ENCODE results near the gene SPTLC1.
A peak's percentile ranks its signal among the peaks of the same experiment; 100 is the strongest.
"Not testable (repeated sequence)": the region's sequence is repeated elsewhere in the genome, so short reads cannot be mapped to it uniquely, and the experiment has no call there.

Gene SPTLC1

DNA sequence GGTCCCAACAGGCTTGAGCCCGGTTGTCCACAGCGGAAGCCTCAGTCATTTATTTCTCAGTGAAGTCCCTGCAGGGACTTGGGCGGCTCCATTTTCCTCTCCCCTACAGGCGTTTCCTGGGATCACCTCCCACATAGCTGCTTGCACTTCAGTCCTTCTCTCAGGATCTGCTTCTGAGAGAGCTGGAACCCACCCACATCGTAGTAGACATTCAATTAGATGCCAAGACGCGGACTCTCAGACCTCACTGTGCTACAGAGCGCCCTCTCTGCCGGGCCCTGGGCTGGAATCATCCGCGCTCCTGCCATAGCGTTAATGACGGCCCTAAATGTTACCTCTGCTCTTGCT is 111.2 kb downstream of the SPTLC1 start:
- DNase-seq, result peak; percentile 37
- WGBS (ENCODE audit: extremely low coverage, insufficient coverage, low lambda C conversion rate), result no CpG with 5 or more reads among the region's 13 CpGs

DNA sequence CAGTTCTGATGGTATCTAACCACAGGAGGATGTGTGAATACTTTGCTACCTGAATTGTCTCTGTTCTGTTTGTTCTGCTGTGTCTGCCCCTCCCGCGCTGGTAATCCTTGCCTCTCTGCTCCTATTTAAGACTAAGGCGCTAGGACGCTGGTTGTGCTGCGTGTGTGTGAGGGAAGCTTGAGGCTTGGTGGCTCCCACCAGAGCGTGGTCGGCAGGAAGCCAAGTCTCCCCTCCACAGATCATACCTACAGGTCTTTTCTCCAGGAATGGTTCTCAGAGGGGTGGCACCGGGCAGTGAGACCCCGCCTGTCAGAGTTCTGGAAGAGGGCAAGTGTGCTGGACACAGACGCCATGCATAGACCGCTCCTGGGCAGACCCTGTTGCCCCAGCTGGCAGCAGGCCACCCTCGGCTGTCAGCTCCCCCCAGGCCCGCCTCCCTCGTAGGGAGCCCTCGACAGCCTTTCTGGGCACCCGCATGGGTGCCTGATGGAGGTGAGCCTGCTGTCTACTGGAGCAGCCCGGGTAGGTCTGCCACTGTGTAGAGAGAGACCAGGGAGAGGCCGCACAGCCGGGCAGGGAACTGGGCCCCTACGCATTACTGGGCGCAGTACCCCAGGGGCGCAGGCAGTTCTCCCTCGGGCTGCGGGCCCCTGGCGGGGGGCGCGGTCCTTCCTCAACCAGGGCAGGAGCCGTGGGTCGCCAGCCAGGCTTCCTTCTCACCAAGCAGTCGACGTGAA is 111.7 kb downstream of the SPTLC1 start:
- H3K4me2 ChIP-seq (ENCODE audit: low read length), result no peak overlapping the region
- no peak overlapping the region for H2BK5ac ChIP-seq (ENCODE audit: low read length)
- no peaks in the 10 kb centered on the region for H3K79me1 ChIP-seq (ENCODE audit: low read length)
- no peak for DNase-seq
- no peak overlapping the region for H3K27ac ChIP-seq (ENCODE audit: low read depth, low read length)
- H3K27me3 ChIP-seq (ENCODE audit: insufficient read depth, low read length, poor library complexity), result no peaks in the 10 kb centered on the region
- no peak overlapping the region for H3K18ac ChIP-seq (ENCODE audit: low read length)
- H2BK120ac ChIP-seq (ENCODE audit: low read depth, low read length), result no peak overlapping the region
- no peak overlapping the region for H2BK15ac ChIP-seq (replicated peaks; ENCODE audit: low read depth)
- H3K4me1 ChIP-seq (ENCODE audit: control insufficient read depth, low read depth, low read length), result no peaks in the 10 kb centered on the region
- H3K79me2 ChIP-seq (ENCODE audit: control insufficient read depth, insufficient read depth, low read length), result no peaks in the 10 kb centered on the region
- no peak overlapping the region for H3K56ac ChIP-seq (ENCODE audit: low read length)
- no peak overlapping the region for H3K23ac ChIP-seq (ENCODE audit: low read length)
- no peak overlapping the region for H3K9ac ChIP-seq (ENCODE audit: low read length)
- no peak overlapping the region for H2AK5ac ChIP-seq (ENCODE audit: low read length)
- H4K8ac ChIP-seq (ENCODE audit: low read depth, low read length), result no peak overlapping the region
- H3K4me3 ChIP-seq (ENCODE audit: low read length), result no peak overlapping the region
- no peak overlapping the region for H3K4ac ChIP-seq (ENCODE audit: low read depth, low read length)
- H3K36me3 ChIP-seq (ENCODE audit: control insufficient read depth, insufficient read depth, low read length), result no peaks in the 10 kb centered on the region
- WGBS (ENCODE audit: extremely low coverage, insufficient coverage, low lambda C conversion rate), result no CpG with 5 or more reads among the region's 31 CpGs
- H4K5ac ChIP-seq (ENCODE audit: low read length), result no peak overlapping the region

More for the DNA sequence above, 111.2 kb downstream of the SPTLC1 start:
- H2BK120ac ChIP-seq (ENCODE audit: low read depth, low read length), result no peak overlapping the region
- no peak overlapping the region for H3K9ac ChIP-seq (ENCODE audit: low read length)
- no peak overlapping the region for H2AK5ac ChIP-seq (ENCODE audit: low read length)
- H3K36me3 ChIP-seq (ENCODE audit: control insufficient read depth, insufficient read depth, low read length), result no peaks in the 10 kb centered on the region
- H3K27ac ChIP-seq (ENCODE audit: low read depth, low read length), result no peak overlapping the region
- no peak overlapping the region for H3K4ac ChIP-seq (ENCODE audit: low read depth, low read length)
- H3K79me2 ChIP-seq (ENCODE audit: control insufficient read depth, insufficient read depth, low read length), result no peaks in the 10 kb centered on the region
- no peaks in the 10 kb centered on the region for H3K27me3 ChIP-seq (ENCODE audit: insufficient read depth, low read length, poor library complexity)
- H3K4me3 ChIP-seq (ENCODE audit: low read length), result no peak overlapping the region
- H3K79me1 ChIP-seq (ENCODE audit: low read length), result no peaks in the 10 kb centered on the region
- no peak overlapping the region for H3K18ac ChIP-seq (ENCODE audit: low read length)
- H3K4me1 ChIP-seq (ENCODE audit: control insufficient read depth, low read depth, low read length), result no peaks in the 10 kb centered on the region
- H3K56ac ChIP-seq (ENCODE audit: low read length), result no peak overlapping the region
- H3K23ac ChIP-seq (ENCODE audit: low read length), result no peak overlapping the region
- no peak overlapping the region for H2BK5ac ChIP-seq (ENCODE audit: low read length)
- no peak overlapping the region for H4K5ac ChIP-seq (ENCODE audit: low read length)
- H3K4me2 ChIP-seq (ENCODE audit: low read length), result no peak overlapping the region
- H4K8ac ChIP-seq (ENCODE audit: low read depth, low read length), result no peak overlapping the region
- no peak overlapping the region for H2BK15ac ChIP-seq (replicated peaks; ENCODE audit: low read depth)

GRCh38 chr9:92001948-92002347 is 113.3 kb downstream of the SPTLC1 start:
- not testable (repeated sequence) for H4K5ac ChIP-seq (ENCODE audit: low read length); H3K79me1 ChIP-seq (ENCODE audit: low read length); H2AK5ac ChIP-seq (ENCODE audit: low read length); H3K4ac ChIP-seq (ENCODE audit: low read depth, low read length); H3K23ac ChIP-seq (ENCODE audit: low read length); H3K9ac ChIP-seq (ENCODE audit: low read length); H2BK120ac ChIP-seq (ENCODE audit: low read depth, low read length); H3K79me2 ChIP-seq (ENCODE audit: control insufficient read depth, insufficient read depth, low read length); H3K36me3 ChIP-seq (ENCODE audit: control insufficient read depth, insufficient read depth, low read length); H3K4me1 ChIP-seq (ENCODE audit: control insufficient read depth, low read depth, low read length); H3K4me2 ChIP-seq (ENCODE audit: low read length); H3K4me3 ChIP-seq (ENCODE audit: low read length); H2BK15ac ChIP-seq (replicated peaks; ENCODE audit: low read depth); H3K18ac ChIP-seq (ENCODE audit: low read length); H3K56ac ChIP-seq (ENCODE audit: low read length); DNase-seq; H3K27me3 ChIP-seq (ENCODE audit: insufficient read depth, low read length, poor library complexity); H4K8ac ChIP-seq (ENCODE audit: low read depth, low read length); H2BK5ac ChIP-seq (ENCODE audit: low read length); H3K27ac ChIP-seq (ENCODE audit: low read depth, low read length)
- WGBS (ENCODE audit: extremely low coverage, insufficient coverage, low lambda C conversion rate), result no CpG with 5 or more reads among the region's 10 CpGs

DNA sequence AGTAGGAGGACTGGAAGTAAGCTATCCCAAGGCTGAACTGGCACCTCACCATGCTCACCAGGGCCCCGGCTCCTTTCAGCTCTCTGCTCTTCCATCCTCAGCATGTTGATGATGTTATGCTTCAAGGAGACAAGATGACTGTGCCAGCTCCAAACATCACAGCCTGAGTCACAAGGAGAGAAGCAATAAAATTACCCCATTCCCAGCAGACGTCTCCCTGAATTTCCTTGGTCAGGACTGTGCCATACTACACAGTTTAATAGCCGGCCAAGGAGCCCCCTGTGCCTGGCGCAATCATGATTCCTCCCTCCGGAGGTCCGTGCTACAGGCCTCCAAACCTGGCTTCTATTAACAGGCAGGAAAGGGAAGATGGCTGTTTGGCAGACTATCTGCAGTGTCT is 114.0 kb downstream of the SPTLC1 start:
- no peak overlapping the region for H3K9ac ChIP-seq (ENCODE audit: low read length)
- H3K36me3 ChIP-seq (ENCODE audit: control insufficient read depth, insufficient read depth, low read length), result no peaks in the 10 kb centered on the region
- H3K4me1 ChIP-seq (ENCODE audit: control insufficient read depth, low read depth, low read length), result no peaks in the 10 kb centered on the region
- no peaks in the 10 kb centered on the region for H3K27me3 ChIP-seq (ENCODE audit: insufficient read depth, low read length, poor library complexity)
- no peaks in the 10 kb centered on the region for H3K79me2 ChIP-seq (ENCODE audit: control insufficient read depth, insufficient read depth, low read length)
- H4K5ac ChIP-seq (ENCODE audit: low read length), result no peak overlapping the region
- H3K18ac ChIP-seq (ENCODE audit: low read length), result no peak overlapping the region
- H3K56ac ChIP-seq (ENCODE audit: low read length), result no peak overlapping the region
- no peak overlapping the region for H3K4ac ChIP-seq (ENCODE audit: low read depth, low read length)
- no peak overlapping the region for H2BK15ac ChIP-seq (replicated peaks; ENCODE audit: low read depth)
- no CpG with 5 or more reads among the region's 6 CpGs for WGBS (ENCODE audit: extremely low coverage, insufficient coverage, low lambda C conversion rate)
- no peak overlapping the region for H3K4me2 ChIP-seq (ENCODE audit: low read length)
- no peak overlapping the region for H2BK5ac ChIP-seq (ENCODE audit: low read length)
- no peak overlapping the region for H3K27ac ChIP-seq (ENCODE audit: low read depth, low read length)
- no peak overlapping the region for H3K23ac ChIP-seq (ENCODE audit: low read length)
- no peaks in the 10 kb centered on the region for H3K79me1 ChIP-seq (ENCODE audit: low read length)
- no peak overlapping the region for H4K8ac ChIP-seq (ENCODE audit: low read depth, low read length)
- no peak overlapping the region for H2AK5ac ChIP-seq (ENCODE audit: low read length)
- H3K4me3 ChIP-seq (ENCODE audit: low read length), result no peak overlapping the region
- no peak overlapping the region for H2BK120ac ChIP-seq (ENCODE audit: low read depth, low read length)
- no peak for DNase-seq

GRCh38 chr9:91995000-91995655 is 120.1 kb downstream of the SPTLC1 start:
- WGBS (ENCODE audit: extremely low coverage, insufficient coverage, low lambda C conversion rate), result no CpG with 5 or more reads among the region's 8 CpGs
- Histone ChIP-seq H4K8ac (ENCODE audit: low read depth, low read length) (no peak overlapping the region), H3K4ac (ENCODE audit: low read depth, low read length) (no peak overlapping the region), H3K4me2 (ENCODE audit: low read length) (no peak overlapping the region), H3K36me3 (ENCODE audit: control insufficient read depth, insufficient read depth, low read length) (no peaks in the 10 kb centered on the region), H3K4me1 (ENCODE audit: control insufficient read depth, low read depth, low read length) (peaks cover 9% of the 10 kb centered on the region), H2BK15ac (replicated peaks; ENCODE audit: low read depth) (peak overlapping the region; percentile 21), H3K9ac (ENCODE audit: low read length) (no peak overlapping the region), H2BK120ac (ENCODE audit: low read depth, low read length) (no peak overlapping the region), H3K56ac (ENCODE audit: low read length) (no peak overlapping the region), H2AK5ac (ENCODE audit: low read length) (no peak overlapping the region), H3K23ac (ENCODE audit: low read length) (no peak overlapping the region), H4K5ac (ENCODE audit: low read length) (no peak overlapping the region), H3K18ac (ENCODE audit: low read length) (no peak overlapping the region), H3K79me1 (ENCODE audit: low read length) (no peaks in the 10 kb centered on the region), H2BK5ac (ENCODE audit: low read length) (peak overlapping the region; percentile 16), H3K27ac (ENCODE audit: low read depth, low read length) (peak overlapping the region; percentile 6), H3K79me2 (ENCODE audit: control insufficient read depth, insufficient read depth, low read length) (no peaks in the 10 kb centered on the region), H3K27me3 (ENCODE audit: insufficient read depth, low read length, poor library complexity) (no peaks in the 10 kb centered on the region), H3K4me3 (ENCODE audit: low read length) (no peak overlapping the region)
- peak; percentile 58 for DNase-seq
